ENCODE measurements around the gene ENSA.

- TF ChIP-seq POLR2A (IDR thresholded peaks at IDR 0.05), result no peak
- TF ChIP-seq, protein P1, sequence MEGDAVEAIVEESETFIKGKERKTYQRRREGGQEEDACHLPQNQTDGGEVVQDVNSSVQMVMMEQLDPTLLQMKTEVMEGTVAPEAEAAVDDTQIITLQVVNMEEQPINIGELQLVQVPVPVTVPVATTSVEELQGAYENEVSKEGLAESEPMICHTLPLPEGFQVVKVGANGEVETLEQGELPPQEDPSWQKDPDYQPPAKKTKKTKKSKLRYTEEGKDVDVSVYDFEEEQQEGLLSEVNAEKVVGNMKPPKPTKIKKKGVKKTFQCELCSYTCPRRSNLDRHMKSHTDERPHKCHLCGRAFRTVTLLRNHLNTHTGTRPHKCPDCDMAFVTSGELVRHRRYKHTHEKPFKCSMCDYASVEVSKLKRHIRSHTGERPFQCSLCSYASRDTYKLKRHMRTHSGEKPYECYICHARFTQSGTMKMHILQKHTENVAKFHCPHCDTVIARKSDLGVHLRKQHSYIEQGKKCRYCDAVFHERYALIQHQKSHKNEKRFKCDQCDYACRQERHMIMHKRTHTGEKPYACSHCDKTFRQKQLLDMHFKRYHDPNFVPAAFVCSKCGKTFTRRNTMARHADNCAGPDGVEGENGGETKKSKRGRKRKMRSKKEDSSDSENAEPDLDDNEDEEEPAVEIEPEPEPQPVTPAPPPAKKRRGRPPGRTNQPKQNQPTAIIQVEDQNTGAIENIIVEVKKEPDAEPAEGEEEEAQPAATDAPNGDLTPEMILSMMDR (IDR thresholded peaks at IDR 0.05), result no peak
These were observed 8.5 kb downstream of the ENSA start for GRCh38 chr1:150620919-150621318.
